Measurements from ENCODE around the gene ZDHHC4. TPM values are rescaled to one million over a fixed set of nuclear protein-coding genes. Genes with fewer than 3 reads are reported as not detected.

Gene ZDHHC4
- total and polyA plus RNA-seq, 9 of the 15 experiments (the other 6 are each of a cell fraction or from before 2014, with no cell fraction given): 33.4 to 106 (median 58.3) TPM

GRCh38 chr7:6546498-6547251 is 30.6 kb upstream of the ZDHHC4 start:
- peak; percentile 79 for FAIRE-seq
- Histone ChIP-seq H3K36me3 (ENCODE audit: control insufficient read depth, insufficient read depth, low read length) (no peaks in the 10 kb centered on the region), H3K9me3 (replicated peaks; ENCODE audit: control insufficient read depth, insufficient read depth, low read depth, low read length) (no peaks in the 10 kb centered on the region), H3K4me1 (replicated peaks in 1 of 2; ENCODE audit: control insufficient read depth in 2 of 2, insufficient read depth in 2 of 2, low read length in 2 of 2) (peaks cover 0 to 8% of the 10 kb centered on the region in 2 experiments; a peak in 2 of 5 replicates), H4K20me1 (replicated peaks; ENCODE audit: control insufficient read depth, insufficient read depth, low read length) (no peaks in the 10 kb centered on the region), H3K9me1 (ENCODE audit: control insufficient read depth, insufficient read depth, low read length) (no peaks in the 10 kb centered on the region), H3K4me3 (no peak overlapping the region), H2AFZ (ENCODE audit: low read depth, low read length) (peak overlapping the region; percentile 70), H3K4me2 (ENCODE audit: insufficient read depth, low read length) (no peak overlapping the region), H3K79me2 (ENCODE audit: control insufficient read depth, insufficient read depth, low read length) (no peaks in the 10 kb centered on the region), H3K9ac (ENCODE audit: insufficient read depth in 1 of 2, low read depth in 2 of 2, low read length in 2 of 2) (0 out of 4 replicates have a peak overlapping the region, but pooled peaks of 1 of the 2 experiments have one; percentile 19), H3K27me3 (ENCODE audit: control insufficient read depth in 2 of 2, insufficient read depth in 2 of 2, low read length in 2 of 2) (peaks cover 0 to 23% of the 10 kb centered on the region in 2 experiments; a peak in 2 of 5 replicates), H3K27ac (ENCODE audit: extremely low read depth, low read depth, low read length) (no peak overlapping the region)
- peak; percentile 77 for TF ChIP-seq HCFC1 (IDR thresholded peaks at IDR 0.05; ENCODE audit: low read depth, low read length)
- TF ChIP-seq PHF8 (IDR thresholded peaks at IDR 0.05; ENCODE audit: borderline replicate concordance, low read length): no peak
- TF ChIP-seq SIX5 (IDR thresholded peaks at IDR 0.05; ENCODE audit: borderline replicate concordance in 1 of 2, insufficient read depth in 1 of 2, low read depth in 1 of 2, low read length in 2 of 2): peak in 1 of 2 experiments; percentile 34; a peak in 1 of 4 replicates
- TF ChIP-seq SAFB2 (IDR thresholded peaks at IDR 0.05; ENCODE audit: borderline replicate concordance, low read depth, low read length, severe bottlenecking): no peak
- TF ChIP-seq ZNF143 (CRISPR knock-in tag; IDR thresholded peaks at IDR 0.05): peak; percentile 73
- TF ChIP-seq PTRF (tag; IDR thresholded peaks at IDR 0.05): no peak
- ATAC-seq: peak; percentile 86
- WGBS (ENCODE audit: insufficient coverage, low coverage, missing lambda C conversion rate): 13% methylated on average over 10 of the region's 12 CpGs
- POLR2A ChIA-PET: interaction anchor here (1.1 kb wide), 1 partner anchor 15 kb away, joined by 4 read pairs; no protein-coding TSS in a partner anchor
- peak; percentile 13 to 55 (median 42) for DNase-seq (ENCODE audit: extremely low read depth in 1 of 4, low spot score in 3 of 4)
- in situ Hi-C loops (cut with MboI): no loop called here
- BruUV-seq (replicated peaks): no TSS peak
- intact Hi-C loops (cut with micrococcal nuclease): no loop called here
- CTCF ChIA-PET (ENCODE audit: low intra/inter-chr PET ratio): no interaction called here
